ENCODE results near the gene CNN3. TPM values are rescaled to one million over a fixed set of nuclear protein-coding genes. Genes with fewer than 3 reads are reported as not detected.

The CNN3 gene
- total RNA-seq, 6 experiments from 2014 or later = 90.5 to 125 (median 99.3) TPM

- Histone ChIP-seq H3K36me3 (no peaks in the 10 kb centered on the region), H3K9me3 (no peaks in the 10 kb centered on the region), H3K4me3 (no peak overlapping the region), H3K27me3 (no peaks in the 10 kb centered on the region), H3K27ac (peak overlapping the region in 2 of 3 donors; percentile 7 to 22), H3K4me1 (no peaks in the 10 kb centered on the region)
- TF ChIP-seq CTCF (IDR thresholded peaks at IDR 0.05) (no peak), POLR2A (IDR thresholded peaks at IDR 0.05) (no peak)
- 58% methylated on average over 6 of the region's 6 CpGs for WGBS (ENCODE audit: insufficient coverage, low coverage, low lambda C conversion rate, missing lambda C conversion rate)
- ATAC-seq (peak; percentile 30 to 60 (median 38)), DNase-seq (no peak)
- intact Hi-C loops (cut with DNase I) = no loop called here
Observed at GRCh38 chr1:94971491-94971924, 44.6 kb upstream of the CNN3 start.

- Histone ChIP-seq H3K27me3 (no peaks in the 10 kb centered on the region), H3K4me3 (no peak overlapping the region), H3K36me3 (no peaks in the 10 kb centered on the region), H3K9me3 (no peaks in the 10 kb centered on the region), H3K27ac (no peak overlapping the region), H3K4me1 (no peaks in the 10 kb centered on the region)
- no peak for DNase-seq
- TF ChIP-seq CTCF (IDR thresholded peaks at IDR 0.05) = no peak
- TF ChIP-seq POLR2A (IDR thresholded peaks at IDR 0.05) = no peak
- WGBS (ENCODE audit: insufficient coverage, low coverage, low lambda C conversion rate, missing lambda C conversion rate) = 93% methylated on average over 2 of the region's 2 CpGs
- ATAC-seq = no peak
- intact Hi-C loops (cut with DNase I) = no loop called here
Observed at GRCh38 chr1:94970783-94971182, 43.9 kb upstream of the CNN3 start.

GRCh38 chr1:94969137-94969536, 42.2 kb upstream of the CNN3 start:
- H3K36me3 ChIP-seq = no peaks in the 10 kb centered on the region
- no peak overlapping the region for H3K4me3 ChIP-seq
- TF ChIP-seq POLR2A (IDR thresholded peaks at IDR 0.05) (no peak), CTCF (IDR thresholded peaks at IDR 0.05) (no peak)
- no peak overlapping the region for H3K27ac ChIP-seq
- ATAC-seq (no peak), DNase-seq (no peak)
- no peaks in the 10 kb centered on the region for H3K27me3 ChIP-seq
- H3K4me1 ChIP-seq = no peaks in the 10 kb centered on the region
- H3K9me3 ChIP-seq = no peaks in the 10 kb centered on the region
- intact Hi-C loops (cut with DNase I) = no loop called here
- WGBS (ENCODE audit: insufficient coverage, low coverage, low lambda C conversion rate, missing lambda C conversion rate) = 95% methylated on average over 6 of the region's 6 CpGs

- intact Hi-C loops (cut with DNase I) = no loop called here
Observed at GRCh38 chr1:94966033-94966432, 39.1 kb upstream of the CNN3 start.

More at GRCh38 chr1:94966033-94966432, 39.1 kb upstream of the CNN3 start:
- Histone ChIP-seq H3K4me3 (no peak overlapping the region), H3K36me3 (no peaks in the 10 kb centered on the region), H3K9me3 (no peaks in the 10 kb centered on the region), H3K4me1 (peaks cover 0 to 25% (median 5%) of the 10 kb centered on the region in 4 donors), H3K27me3 (no peaks in the 10 kb centered on the region), H3K27ac (no peak overlapping the region)
- ATAC-seq (no peak), DNase-seq (no peak)
- WGBS (ENCODE audit: insufficient coverage, low coverage, low lambda C conversion rate, missing lambda C conversion rate) = 83% methylated on average over 1 of the region's 1 CpG
- no peak for TF ChIP-seq CTCF (IDR thresholded peaks at IDR 0.05)
- no peak for TF ChIP-seq POLR2A (IDR thresholded peaks at IDR 0.05)

All from right lobe of liver (tissue), 6 donors.